ENCODE data around the gene THSD7B. TPM values are rescaled to one million over a fixed set of nuclear protein-coding genes. Genes with fewer than 3 reads are reported as not detected.

The THSD7B gene
- total RNA-seq, 1 experiment from 2014 or later = under 0.01 TPM

- H3K4me1 ChIP-seq (ENCODE audit: insufficient read depth, low read length) = no peaks in the 10 kb centered on the region
- H2AFZ ChIP-seq (ENCODE audit: low read length) = no peak overlapping the region
- no peaks in the 10 kb centered on the region for H3K79me2 ChIP-seq (ENCODE audit: low read length)
- no peaks in the 10 kb centered on the region for H4K20me1 ChIP-seq (ENCODE audit: low read length)
- no peaks in the 10 kb centered on the region for H3F3A ChIP-seq (ENCODE audit: low read length, unreplicated experiment)
- no peak overlapping the region for H3K4me3 ChIP-seq (ENCODE audit: low read length)
- H3K9me2 ChIP-seq (replicated peaks; ENCODE audit: low read length) = no peaks in the 10 kb centered on the region
- no peak overlapping the region for H3K9ac ChIP-seq (ENCODE audit: low read length)
- H3K27me3 ChIP-seq (ENCODE audit: low read length) = no peaks in the 10 kb centered on the region
- no peaks in the 10 kb centered on the region for H3K9me3 ChIP-seq (ENCODE audit: low read length)
- TF ChIP-seq, protein P1, sequence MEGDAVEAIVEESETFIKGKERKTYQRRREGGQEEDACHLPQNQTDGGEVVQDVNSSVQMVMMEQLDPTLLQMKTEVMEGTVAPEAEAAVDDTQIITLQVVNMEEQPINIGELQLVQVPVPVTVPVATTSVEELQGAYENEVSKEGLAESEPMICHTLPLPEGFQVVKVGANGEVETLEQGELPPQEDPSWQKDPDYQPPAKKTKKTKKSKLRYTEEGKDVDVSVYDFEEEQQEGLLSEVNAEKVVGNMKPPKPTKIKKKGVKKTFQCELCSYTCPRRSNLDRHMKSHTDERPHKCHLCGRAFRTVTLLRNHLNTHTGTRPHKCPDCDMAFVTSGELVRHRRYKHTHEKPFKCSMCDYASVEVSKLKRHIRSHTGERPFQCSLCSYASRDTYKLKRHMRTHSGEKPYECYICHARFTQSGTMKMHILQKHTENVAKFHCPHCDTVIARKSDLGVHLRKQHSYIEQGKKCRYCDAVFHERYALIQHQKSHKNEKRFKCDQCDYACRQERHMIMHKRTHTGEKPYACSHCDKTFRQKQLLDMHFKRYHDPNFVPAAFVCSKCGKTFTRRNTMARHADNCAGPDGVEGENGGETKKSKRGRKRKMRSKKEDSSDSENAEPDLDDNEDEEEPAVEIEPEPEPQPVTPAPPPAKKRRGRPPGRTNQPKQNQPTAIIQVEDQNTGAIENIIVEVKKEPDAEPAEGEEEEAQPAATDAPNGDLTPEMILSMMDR (conservative IDR thresholded peaks at IDR 0.05; ENCODE audit: low read depth, low read length) = no peak
- no peak for TF ChIP-seq EZH2phosphoT487 (IDR thresholded peaks at IDR 0.05; ENCODE audit: borderline replicate concordance, low read length)
- TF ChIP-seq EZH2 (IDR thresholded peaks at IDR 0.05; ENCODE audit: low read length, unreplicated experiment) = no peak
- CTCF ChIA-PET = no interaction called here
- H3K4me2 ChIP-seq (ENCODE audit: low read length) = no peak overlapping the region
- no TSS peak for BruUV-seq (replicated peaks)
- DNase-seq (peak; percentile 38), ATAC-seq (peak; percentile 24; the same call in 1 of the 2 replicates)
- H3K36me3 ChIP-seq (ENCODE audit: low read depth, low read length) = no peaks in the 10 kb centered on the region
- no peak overlapping the region for H3K27ac ChIP-seq (ENCODE audit: low read length)
- intact Hi-C loops (cut with micrococcal nuclease) = no loop called here
- POLR2A ChIA-PET (ENCODE audit: unreplicated experiment) = no interaction called here
These were observed 386.4 kb downstream of the THSD7B start for GRCh38 chr2:137151731-137152130.

DNA sequence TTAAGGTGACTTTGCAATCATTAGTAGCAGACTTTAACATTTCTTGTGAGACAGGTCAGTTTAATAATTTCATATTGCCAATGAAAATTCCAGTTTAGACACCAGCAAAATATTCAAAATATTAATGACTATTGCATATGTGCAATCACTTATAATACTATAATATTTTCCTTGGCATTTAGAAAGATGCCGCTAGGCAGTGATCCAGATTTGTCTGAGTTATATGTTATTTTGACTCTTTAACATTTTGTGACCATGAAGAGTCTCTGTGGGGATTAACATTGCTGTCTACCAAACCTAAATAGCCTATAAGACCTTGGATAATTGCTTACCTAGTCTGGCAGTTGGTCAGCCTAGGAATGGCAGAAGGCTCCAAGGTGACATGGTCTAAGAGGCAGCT lies 389.6 kb downstream of the THSD7B start:
- BruUV-seq (replicated peaks) = no TSS peak
- Histone ChIP-seq H3K36me3 (ENCODE audit: low read depth, low read length) (no peaks in the 10 kb centered on the region), H4K20me1 (ENCODE audit: low read length) (no peaks in the 10 kb centered on the region), H2AFZ (ENCODE audit: low read length) (no peak overlapping the region), H3K4me2 (ENCODE audit: low read length) (no peak overlapping the region), H3K4me1 (ENCODE audit: insufficient read depth, low read length) (no peaks in the 10 kb centered on the region), H3K27ac (ENCODE audit: low read length) (no peak overlapping the region), H3K79me2 (ENCODE audit: low read length) (no peaks in the 10 kb centered on the region), H3K9me2 (replicated peaks; ENCODE audit: low read length) (no peaks in the 10 kb centered on the region), H3K4me3 (ENCODE audit: low read length) (no peak overlapping the region), H3F3A (ENCODE audit: low read length, unreplicated experiment) (no peaks in the 10 kb centered on the region), H3K9me3 (ENCODE audit: low read length) (no peaks in the 10 kb centered on the region), H3K9ac (ENCODE audit: low read length) (no peak overlapping the region), H3K27me3 (ENCODE audit: low read length) (no peaks in the 10 kb centered on the region)
- TF ChIP-seq, protein P1 (conservative IDR thresholded peaks at IDR 0.05; ENCODE audit: low read depth, low read length) = no peak
- no peak for TF ChIP-seq EZH2phosphoT487 (IDR thresholded peaks at IDR 0.05; ENCODE audit: borderline replicate concordance, low read length)
- TF ChIP-seq EZH2 (IDR thresholded peaks at IDR 0.05; ENCODE audit: low read length, unreplicated experiment) = no peak
- intact Hi-C loops (cut with micrococcal nuclease) = no loop called here
- ATAC-seq (no peak), DNase-seq (no peak)
- ChIA-PET CTCF (no interaction called here), POLR2A (ENCODE audit: unreplicated experiment) (no interaction called here)

- Histone ChIP-seq H3F3A (ENCODE audit: low read length, unreplicated experiment) (no peaks in the 10 kb centered on the region), H4K20me1 (ENCODE audit: low read length) (no peaks in the 10 kb centered on the region), H3K79me2 (ENCODE audit: low read length) (no peaks in the 10 kb centered on the region), H3K4me1 (ENCODE audit: insufficient read depth, low read length) (no peaks in the 10 kb centered on the region), H3K27ac (ENCODE audit: low read length) (no peak overlapping the region), H2AFZ (ENCODE audit: low read length) (no peak overlapping the region), H3K4me2 (ENCODE audit: low read length) (no peak overlapping the region), H3K27me3 (ENCODE audit: low read length) (no peaks in the 10 kb centered on the region), H3K4me3 (ENCODE audit: low read length) (no peak overlapping the region), H3K9me2 (replicated peaks; ENCODE audit: low read length) (no peaks in the 10 kb centered on the region), H3K9ac (ENCODE audit: low read length) (no peak overlapping the region), H3K9me3 (ENCODE audit: low read length) (no peaks in the 10 kb centered on the region), H3K36me3 (ENCODE audit: low read depth, low read length) (no peaks in the 10 kb centered on the region)
- TF ChIP-seq EZH2 (IDR thresholded peaks at IDR 0.05; ENCODE audit: low read length, unreplicated experiment) = no peak
- no peak for TF ChIP-seq EZH2phosphoT487 (IDR thresholded peaks at IDR 0.05; ENCODE audit: borderline replicate concordance, low read length)
- TF ChIP-seq, protein P1 (conservative IDR thresholded peaks at IDR 0.05; ENCODE audit: low read depth, low read length) = no peak
- ATAC-seq (no peak), DNase-seq (peak; percentile 30)
- intact Hi-C loops (cut with micrococcal nuclease) = no loop called here
- POLR2A ChIA-PET (ENCODE audit: unreplicated experiment) = no interaction called here
- CTCF ChIA-PET = no interaction called here
- no TSS peak for BruUV-seq (replicated peaks)
These were observed 390.2 kb downstream of the THSD7B start for GRCh38 chr2:137155356-137156104.

Measured in PC-3 (cell line).